H54 (cell line): ENCODE data around the gene BMP8A.

Source experiments
- DNase-seq: peaks from one replicate; pipeline ENCODE4 v3.0.0; 2011; ENCODE audit warnings: low spot score, mixed read lengths; ENCODE audit not compliant: insufficient read length
- FAIRE-seq: peaks from 3 replicates; lab custom pipeline; 2011; peaks lifted over from hg19 to GRCh38; lab: Jason Lieb, UNC
- POLR2A ChIP-seq: IDR thresholded peaks from 2 replicates; pipeline ENCODE4 v1.6.1; 2011; ENCODE audit warnings: low read depth, mild to moderate bottlenecking, low read length

The BMP8A gene

GRCh38 chr1:39540504-39541031 is 49.1 kb downstream of the BMP8A start:
- DNase-seq (no peak), FAIRE-seq (no peak)

DNA sequence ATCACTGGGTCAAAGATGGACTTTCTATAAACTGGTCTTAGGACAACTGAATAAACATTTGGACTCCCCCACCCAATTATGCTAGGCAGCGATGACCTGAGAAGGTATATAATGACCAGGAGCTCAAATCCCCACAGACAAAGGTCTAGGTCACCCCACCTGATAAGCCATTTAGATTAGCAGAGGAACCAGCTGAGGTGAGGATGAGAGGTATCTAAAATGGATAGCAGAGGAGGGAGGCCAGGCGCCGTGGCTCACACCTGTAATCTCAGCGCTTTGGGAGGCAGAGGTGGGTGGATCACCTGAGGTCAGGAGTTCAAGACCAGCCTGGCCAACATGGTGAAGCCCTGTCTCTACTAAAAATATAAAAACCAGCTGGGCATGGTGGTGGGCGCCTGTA is 51.5 kb downstream of the BMP8A start:
- no peak for TF ChIP-seq POLR2A
- DNase-seq (no peak), FAIRE-seq (no peak)

More at GRCh38 chr1:39540504-39541031, 49.1 kb downstream of the BMP8A start:
- no peak for TF ChIP-seq POLR2A

- FAIRE-seq (no peak), DNase-seq (no peak)
- no peak for TF ChIP-seq POLR2A
These were observed 52.9 kb downstream of the BMP8A start for GRCh38 chr1:39544327-39544726.

DNA sequence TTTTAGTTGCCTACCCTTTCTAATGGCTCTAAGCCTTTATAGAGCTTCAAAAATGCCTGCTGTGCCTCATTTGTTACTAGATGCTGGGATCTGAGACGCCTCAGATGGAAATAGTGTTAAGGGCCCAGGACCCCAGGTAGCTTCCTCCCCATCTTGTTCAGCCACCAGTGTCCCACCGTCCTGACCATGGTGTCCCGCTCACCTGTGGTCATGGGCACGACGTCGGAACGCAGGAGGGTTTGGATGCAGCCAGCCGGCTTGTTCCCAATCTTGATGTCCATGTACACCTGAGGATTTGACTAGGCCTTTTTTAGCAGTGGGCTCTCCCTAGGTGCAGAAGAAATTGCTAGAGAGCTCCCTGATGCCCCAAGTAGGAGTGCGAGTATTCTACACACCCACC is 54.1 kb downstream of the BMP8A start:
- FAIRE-seq, result no peak

GRCh38 chr1:39554277-39554676 is 62.8 kb downstream of the BMP8A start:
- FAIRE-seq (no peak), DNase-seq (no peak)
- TF ChIP-seq POLR2A, result no peak

More for the DNA sequence above, 54.1 kb downstream of the BMP8A start:
- DNase-seq, result no peak
- no peak for TF ChIP-seq POLR2A

DNA sequence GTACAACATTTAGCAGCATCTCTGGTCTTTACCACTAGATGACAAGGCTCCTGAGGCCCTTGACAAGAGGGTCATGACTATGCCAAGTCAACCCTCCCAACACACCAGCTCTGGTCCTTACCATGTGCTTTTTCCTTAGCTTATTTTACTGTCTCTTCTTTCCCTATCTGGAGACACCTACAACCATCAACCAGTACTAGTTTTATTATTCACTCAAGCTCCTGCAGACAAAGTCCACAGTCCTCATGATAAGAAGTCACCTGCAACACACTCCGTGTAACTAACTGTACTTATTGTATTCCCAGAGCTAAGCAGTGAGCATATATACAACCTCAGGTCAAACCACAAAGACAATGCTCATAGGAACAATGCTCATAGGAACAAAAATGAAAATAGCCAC is 69.8 kb downstream of the BMP8A start:
- TF ChIP-seq POLR2A, result no peak
- no peak for DNase-seq
- FAIRE-seq, result no peak

DNA sequence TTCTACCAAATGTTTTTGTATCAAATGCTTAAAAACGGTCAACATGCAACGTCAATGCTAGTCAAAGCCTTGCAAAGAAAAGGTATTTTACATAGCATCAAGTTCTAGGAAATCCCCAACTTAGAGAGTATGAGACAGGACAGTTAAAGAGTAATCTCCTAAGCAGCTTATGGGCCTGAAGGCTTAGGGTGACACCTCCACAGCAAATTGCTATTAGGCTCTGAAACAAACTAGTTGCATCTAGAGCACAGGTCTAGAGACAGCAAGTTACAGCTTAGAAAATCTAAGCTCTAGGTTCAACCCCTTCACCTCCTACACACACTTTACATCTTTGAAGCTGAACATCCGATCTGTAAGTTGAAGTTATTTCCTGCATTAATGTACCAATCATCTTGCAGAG is 71.5 kb downstream of the BMP8A start:
- DNase-seq (no peak), FAIRE-seq (no peak)
- TF ChIP-seq POLR2A, result no peak

GRCh38 chr1:39563669-39564068 is 72.2 kb downstream of the BMP8A start:
- no peak for TF ChIP-seq POLR2A
- FAIRE-seq, result no peak
- no peak for DNase-seq

GRCh38 chr1:39564340-39564739 is 72.9 kb downstream of the BMP8A start:
- FAIRE-seq (no peak), DNase-seq (no peak)
- TF ChIP-seq POLR2A, result no peak

DNA sequence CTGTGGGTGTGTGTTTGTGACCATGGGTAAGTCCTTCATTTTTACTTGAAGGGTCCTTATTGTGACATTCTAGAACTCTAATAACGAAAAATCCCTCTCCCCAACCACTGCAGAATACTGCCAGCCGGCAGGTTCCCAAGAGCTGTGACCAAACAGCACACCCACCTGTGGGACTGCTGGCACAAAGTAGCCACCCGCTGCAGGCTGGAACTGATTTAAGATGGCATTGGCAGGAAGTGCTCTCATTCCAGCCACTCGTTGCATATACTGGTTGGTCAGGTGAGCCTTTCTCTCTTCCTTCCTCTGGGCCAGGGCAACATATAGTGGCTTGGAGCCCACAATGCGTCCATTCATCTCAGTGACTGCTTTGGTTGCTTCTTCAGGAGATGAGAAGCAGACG is 73.5 kb downstream of the BMP8A start:
- DNase-seq (no peak), FAIRE-seq (no peak)
- TF ChIP-seq POLR2A, result no peak

- FAIRE-seq (no peak), DNase-seq (no peak)
These were observed 75.2 kb downstream of the BMP8A start for GRCh38 chr1:39566441-39567137.

DNA sequence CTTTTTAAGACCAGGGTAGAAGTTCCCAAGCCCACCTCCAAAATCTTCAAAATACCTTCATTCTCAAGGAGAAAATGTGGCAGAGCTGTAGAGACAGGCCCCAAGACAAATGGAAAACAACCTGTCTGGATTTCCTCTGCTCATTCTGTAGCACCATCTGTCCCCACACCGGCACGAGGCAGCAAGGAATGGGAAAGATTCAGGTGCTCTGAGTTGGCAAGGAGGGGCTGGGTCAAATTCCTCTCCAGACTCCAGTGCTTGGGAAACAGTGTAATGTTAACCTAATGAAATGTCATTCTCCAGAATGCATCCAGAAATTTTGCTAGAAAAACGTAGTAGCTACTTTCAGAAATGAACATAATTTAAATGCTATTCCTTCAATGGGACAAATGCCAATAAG is 75.9 kb downstream of the BMP8A start:
- TF ChIP-seq POLR2A, result no peak

More at GRCh38 chr1:39566441-39567137, 75.2 kb downstream of the BMP8A start:
- no peak for TF ChIP-seq POLR2A

DNA sequence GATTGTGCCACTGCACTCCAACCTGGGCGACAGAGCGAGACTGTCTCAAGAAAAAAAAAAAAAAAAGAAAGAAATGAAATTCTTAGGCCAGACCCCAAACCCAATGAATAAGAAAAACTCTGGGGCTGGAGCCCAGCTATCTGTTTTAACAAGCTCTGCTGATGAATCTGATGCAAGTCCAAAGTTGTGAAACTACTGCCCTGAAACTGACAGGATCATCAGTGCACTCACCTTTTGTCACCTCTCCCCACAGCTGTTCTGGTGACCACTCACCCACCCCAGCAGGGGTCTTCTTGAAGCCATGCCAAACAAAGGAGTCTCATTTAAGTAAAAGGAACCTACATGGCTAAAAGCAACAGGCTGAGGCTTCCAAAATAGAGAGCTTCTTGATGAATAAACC is 76.8 kb downstream of the BMP8A start:
- no peak for TF ChIP-seq POLR2A
- FAIRE-seq (no peak), DNase-seq (no peak)

More for the DNA sequence above, 75.9 kb downstream of the BMP8A start:
- DNase-seq (no peak), FAIRE-seq (no peak)

DNA sequence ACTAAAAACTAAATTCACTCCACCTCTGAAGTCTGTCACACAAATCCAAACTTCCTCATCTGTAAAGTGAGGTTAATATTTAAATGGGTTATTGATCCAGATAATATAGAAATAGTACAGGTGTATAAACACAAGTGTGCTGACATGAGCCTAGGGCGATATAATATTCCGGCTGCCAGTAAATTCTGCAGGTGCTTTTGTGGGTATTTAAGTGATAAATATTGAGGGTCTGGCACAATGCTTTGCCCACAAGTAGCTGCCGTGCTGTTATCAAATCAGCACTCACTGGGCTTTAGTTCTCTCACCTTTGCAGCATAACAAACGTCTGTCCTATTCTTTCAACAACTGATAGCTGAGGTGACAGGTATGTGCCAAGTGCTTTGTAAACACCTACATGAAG is 77.6 kb downstream of the BMP8A start:
- no peak for TF ChIP-seq POLR2A
- DNase-seq, result no peak
- FAIRE-seq, result no peak
